HS-27A (cell line): ENCODE results near the gene MYOD1.

ENCODE experiments used
- DNase-seq: peaks from one replicate; pipeline ENCODE4 v3.0.0-alpha.2; 2012; ENCODE audit warnings: low read depth, missing footprints

The MYOD1 gene

DNA sequence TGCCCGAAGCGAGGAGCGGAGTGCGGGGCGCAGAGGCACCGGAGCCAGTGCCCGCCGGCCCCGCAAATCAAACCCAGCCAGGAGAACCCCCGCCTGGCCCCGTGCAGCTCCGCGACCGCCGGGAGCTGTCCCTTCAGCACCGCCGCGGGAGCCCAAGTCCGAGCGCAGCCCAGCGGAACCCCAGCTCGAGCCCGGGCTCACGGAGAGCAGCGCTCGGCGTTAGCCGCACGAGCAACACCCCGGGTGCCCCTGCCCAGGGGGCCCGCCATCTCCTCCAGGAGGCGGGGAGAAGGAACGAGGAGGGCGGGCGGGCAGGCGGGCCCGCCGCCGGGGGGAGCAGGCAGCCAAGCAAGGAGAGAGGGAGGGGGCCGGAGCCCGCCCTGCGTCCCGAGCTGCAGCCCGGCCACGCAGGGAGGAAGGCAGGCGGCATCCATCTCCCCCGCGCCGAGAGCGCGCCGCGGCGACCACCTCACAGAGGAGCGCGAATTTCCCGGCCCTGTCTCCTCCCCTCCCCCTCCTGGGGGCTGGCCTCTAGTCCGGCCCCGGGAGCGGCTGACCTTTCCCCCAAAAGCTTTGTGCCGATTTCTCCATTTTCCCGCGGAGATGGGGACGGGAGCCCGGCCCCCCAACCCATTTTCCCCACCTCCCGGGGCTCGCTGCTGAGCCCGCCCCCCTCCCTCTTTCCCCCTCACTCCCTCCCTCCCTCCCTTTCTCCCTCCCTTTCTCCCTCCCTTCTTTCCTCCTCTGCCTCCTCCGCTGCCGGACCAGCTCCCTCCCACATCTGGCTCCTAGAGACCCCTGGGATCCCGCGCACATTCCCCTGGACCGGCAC is 15.8 kb downstream of the MYOD1 start:
- no peak for DNase-seq

DNA sequence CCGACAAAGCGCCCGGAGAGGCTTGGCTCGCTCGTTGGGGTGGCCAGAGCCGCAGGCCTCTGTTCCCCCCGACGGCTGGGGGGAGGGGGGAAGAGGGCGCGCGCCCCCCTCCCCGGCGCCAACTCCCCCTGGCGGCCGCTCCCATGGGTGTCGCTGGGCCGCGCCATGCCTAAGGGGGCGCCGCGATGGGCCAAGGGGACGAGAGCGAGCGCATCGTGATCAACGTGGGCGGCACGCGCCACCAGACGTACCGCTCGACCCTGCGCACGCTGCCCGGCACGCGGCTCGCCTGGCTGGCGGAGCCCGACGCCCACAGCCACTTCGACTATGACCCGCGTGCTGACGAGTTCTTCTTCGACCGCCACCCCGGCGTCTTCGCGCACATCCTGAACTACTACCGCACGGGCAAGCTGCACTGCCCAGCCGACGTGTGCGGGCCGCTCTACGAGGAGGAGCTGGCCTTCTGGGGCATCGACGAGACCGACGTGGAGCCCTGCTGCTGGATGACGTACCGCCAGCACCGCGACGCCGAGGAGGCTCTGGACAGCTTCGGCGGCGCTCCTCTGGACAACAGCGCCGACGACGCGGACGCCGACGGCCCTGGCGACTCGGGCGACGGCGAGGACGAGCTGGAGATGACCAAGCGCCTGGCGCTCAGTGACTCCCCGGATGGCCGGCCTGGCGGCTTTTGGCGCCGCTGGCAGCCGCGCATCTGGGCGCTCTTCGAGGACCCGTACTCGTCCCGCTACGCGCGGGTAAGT is 16.6 kb downstream of the MYOD1 start:
- DNase-seq, result no peak

DNA sequence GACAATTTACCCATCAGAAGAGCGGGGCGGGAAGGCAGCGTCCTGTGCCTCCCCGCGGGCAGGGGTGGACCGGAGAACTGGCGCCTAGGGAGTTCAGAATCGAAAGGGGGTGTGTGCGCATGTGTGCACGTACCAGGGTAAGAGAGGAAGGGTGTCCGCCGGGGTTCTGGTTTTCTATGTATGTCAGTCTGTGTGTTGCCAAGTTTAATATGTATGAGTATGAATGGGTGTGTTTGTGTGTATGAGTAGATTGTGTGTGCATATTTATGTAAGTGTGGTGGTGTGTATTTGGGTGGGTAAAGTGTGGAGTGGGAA is 17.2 kb downstream of the MYOD1 start:
- DNase-seq, result no peak

DNA sequence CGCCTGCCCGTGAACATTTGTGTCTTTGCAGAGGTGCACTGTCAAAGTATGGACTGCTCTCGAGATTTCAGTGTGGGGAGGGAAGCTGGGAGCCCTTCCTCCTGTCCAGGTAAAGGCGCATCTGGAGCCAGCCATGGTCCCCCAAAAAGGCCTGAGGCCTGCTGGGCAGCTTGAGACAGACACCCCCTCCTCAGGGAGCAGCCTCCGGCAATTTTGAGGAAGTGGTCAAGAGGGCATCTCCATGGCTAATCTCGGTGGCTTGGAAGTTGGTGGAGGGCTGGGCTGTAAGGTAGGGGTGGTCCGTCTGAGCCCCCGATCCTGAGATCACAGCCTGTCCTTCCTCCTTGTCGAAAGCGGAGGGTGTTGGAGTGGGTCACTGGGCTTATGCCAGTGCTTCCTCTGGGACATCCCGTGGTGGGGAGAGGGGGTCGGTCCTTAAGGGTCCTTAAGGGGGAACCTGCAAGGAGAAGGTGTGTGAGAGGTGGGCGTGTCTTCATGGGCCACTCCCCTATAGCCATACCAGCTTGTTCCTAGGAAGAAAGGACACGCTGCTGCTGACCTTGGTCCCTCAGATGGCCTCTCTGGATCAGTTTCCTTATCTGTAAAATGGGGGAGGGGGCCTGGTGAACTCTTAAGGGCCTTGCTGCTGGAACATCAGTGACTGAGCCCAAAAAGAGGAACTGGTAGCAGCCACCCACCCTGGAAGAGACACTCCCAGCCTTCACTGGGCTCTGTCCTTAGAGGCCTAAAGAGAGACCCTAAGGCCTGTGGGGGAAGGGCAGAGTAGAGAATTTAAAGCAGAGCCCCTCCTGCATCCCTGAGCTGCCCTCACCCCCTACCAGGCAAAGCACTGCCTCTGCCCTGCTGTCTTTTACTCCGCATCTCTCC is 17.8 kb downstream of the MYOD1 start:
- no peak for DNase-seq

DNA sequence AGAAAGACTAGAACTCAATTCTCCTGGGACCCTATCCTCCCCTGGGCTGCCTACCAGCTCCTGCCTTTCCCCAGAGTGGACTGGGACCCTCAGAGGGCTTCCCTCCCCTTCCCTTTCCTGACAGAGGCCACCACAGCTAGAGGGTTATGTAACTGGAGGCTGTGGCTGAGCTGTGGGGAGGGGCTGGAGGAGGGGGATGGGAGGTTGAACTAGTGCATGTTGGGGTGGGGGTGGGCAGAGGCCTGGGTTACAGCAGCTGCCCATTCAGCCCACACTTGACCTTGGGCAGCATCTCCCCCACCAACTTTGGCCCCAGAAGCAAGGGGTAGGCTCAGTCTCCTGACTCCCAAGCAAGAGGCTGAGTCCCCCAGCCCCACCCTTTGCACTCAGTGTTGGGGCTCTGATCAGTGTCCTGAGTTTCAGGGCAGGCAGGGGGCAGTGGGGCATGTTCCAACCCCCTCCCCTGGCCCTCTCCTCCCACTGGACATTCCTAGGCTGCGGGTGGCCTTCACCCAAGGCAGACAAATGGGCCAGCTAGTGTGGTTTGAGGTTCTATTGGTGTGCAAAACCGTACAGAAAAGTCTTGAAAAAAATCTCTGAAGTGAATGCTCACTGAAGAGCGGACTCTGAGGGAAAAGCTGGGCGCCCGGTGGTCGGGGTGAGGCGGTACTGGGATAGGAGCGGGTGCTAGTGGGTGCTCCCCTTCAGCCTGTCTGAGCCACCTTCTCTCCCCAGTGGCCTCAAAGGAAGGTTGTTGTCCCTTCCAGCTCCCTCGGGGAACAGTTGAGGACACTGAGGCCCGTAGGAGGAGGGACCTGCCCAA is 19.0 kb downstream of the MYOD1 start:
- DNase-seq, result no peak

DNA sequence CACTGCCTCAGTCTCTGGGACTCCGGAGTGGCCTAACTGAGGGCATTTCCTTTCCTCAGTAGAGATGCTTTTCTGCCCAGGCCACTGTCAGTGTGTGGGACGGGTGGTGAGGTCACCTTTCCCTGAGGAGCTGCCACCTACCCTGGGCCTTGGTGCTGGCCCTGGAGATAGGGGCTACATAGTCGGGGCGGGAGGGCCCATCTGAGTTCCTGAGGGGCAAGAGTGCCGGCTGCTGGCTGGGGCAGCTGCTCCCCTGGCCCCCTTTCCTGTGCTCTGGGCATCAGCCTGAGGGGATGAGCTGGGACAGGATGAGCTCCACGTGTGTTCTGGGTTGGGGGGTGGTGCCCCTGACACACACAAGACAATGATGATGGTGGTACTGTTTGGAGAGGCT is 20.6 kb downstream of the MYOD1 start:
- no peak for DNase-seq

DNA sequence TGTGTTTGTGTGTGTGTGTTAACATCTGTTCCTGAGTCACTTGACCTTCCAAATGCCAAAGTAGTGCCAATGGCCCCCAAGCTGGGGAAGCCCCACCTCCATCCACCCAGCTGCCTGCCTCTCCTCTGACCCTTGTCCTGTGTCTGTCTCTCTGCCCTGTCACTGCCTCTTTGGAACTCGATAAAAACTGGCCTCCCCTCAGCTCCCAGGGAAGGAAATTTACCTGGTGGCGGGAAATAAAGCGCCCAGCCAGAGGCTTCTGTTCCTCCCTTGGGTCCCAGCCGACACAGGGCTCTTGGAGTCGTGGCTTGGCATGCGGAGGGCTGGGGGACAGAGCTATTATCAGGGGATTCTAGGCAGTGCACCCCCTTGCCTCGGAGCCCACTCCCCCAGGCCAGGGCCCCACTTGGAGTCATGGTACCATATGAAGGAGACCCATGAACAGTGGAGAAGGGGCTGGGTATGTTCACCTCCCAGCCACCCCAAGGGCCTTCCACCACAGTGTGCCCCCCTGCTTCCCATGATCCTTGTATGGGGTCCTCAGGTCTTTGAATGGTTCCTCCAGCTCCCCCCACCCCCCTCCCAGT is 21.4 kb downstream of the MYOD1 start:
- no peak for DNase-seq

DNA sequence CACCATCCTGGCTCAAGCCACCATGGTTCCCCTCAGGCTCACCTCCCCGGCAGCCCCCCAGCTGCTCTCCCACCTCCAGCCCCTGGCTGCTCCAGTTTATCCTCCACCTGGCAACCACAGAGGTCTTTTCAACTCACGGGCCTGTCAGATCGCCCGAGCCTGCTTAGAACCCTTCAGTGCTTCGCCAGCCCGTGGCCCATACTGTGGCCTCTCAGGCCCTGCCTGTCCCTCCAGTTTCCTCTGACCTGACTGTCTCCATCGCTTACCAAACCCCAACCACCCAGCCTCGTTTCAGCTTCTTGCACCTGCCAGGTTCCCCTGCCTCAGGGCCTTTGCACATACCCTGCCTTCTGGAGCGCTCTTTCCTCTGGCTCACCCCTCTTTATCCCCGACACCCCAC is 22.1 kb downstream of the MYOD1 start:
- DNase-seq, result no peak

DNA sequence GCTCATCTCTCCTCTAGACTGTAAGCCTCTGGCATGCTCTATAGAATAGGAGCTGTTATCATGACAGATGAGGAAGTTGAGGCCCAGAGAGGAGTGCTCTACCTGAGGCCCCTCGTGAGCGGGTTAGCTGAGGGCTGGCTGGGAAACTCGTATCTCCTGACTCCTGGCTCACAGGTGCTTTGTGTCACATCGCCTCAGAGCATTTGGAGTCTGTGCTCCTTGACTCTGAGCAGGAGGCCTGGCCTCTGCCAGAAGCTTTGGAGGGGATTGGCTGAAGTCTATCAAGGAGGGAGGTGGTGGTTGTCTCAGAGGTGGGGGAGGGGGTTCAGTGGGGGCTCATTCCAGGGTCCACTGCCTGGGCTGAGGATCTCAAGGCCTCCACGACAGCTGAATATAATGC is 22.6 kb downstream of the MYOD1 start:
- DNase-seq, result no peak

DNA sequence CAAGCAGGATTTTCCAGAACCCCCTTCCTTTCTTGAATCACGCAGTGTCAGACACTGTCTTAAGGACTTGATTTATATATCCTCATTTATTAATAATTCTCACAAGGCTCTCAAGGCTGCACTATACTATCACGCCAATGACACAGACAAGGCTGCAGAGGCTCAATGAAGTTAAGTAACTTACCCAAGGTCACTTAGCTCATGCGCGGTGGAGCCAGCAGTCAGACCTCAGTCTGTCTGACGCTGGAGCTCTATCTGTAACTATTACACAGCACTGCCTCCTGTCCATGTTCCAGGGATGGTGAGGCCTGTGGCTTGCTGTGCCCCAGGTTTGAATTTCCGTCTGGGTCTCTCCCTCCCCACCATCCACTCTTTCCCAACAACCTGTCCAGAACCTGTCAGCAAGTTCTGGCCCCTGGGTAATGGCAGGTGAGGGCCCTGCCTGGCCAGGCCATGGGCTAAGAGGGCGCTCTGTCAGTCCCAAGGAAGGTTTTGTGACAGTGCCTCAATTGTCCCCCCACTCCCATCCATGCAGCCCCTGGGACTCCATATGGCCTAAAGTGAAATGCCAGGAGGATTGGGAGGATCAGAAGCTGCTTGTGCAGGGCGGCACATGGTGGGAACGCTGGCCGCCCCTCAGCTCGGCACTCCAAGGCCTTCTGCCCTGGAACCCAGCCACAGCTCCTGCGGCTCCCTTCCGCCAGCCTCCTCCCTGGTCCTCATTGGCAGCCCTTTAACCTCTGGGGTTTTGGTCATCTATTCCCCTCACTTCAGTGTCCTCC is 23.8 kb downstream of the MYOD1 start:
- DNase-seq, result no peak

DNA sequence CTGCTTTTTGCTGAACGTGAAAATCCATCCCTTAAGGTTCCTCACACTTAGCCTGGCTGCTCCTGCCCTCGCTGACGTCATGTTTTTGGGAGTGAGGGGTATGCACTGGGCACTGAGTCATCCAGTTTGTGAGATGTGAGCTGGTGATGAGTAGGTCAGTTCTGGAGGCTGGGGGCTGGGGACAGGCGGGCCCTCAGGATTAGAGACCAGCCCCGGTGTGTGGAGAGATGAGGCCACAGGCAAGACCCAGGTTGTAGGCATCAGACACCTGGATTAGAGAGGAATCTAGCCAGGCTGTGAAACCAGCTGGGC is 24.4 kb downstream of the MYOD1 start:
- peak; percentile 50 for DNase-seq

DNA sequence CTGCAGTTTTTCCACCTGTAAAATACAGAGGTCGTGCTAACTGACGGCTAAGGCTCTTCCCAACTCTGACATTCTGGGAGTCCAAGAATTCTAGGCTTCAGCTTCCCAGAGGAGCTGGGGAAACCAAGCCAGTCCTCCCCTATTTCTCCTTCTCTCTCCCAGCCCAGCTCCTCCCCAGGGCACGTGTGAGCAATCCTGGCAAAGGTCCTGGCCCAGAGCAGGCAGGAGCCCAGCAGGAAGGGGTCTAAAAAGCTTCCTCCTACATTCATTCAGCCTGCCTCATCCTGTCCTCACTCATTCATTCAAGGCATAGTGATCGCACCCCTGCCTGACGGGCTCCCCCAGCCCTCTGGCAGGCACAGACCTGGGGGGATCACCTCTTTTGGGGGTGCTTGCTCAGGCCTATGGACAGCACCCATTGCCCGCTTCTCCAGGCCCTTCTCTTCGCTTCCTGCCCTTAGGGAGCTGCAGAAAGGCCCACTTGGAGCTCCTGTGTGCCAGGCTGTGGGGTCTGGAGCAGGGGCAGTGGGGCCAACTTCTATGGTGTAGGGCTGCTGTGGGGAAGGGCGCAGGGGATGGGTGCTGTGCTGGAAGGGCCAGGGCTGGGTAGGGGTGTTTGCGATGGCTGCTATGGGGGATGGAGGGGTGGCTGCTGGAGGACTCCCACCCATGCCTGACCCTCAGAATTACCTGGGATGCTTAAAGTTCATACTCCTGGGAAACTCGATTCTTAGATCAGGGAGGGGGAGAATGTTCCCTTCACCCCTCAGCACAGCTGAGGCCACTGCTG is 25.0 kb downstream of the MYOD1 start:
- no peak for DNase-seq

DNA sequence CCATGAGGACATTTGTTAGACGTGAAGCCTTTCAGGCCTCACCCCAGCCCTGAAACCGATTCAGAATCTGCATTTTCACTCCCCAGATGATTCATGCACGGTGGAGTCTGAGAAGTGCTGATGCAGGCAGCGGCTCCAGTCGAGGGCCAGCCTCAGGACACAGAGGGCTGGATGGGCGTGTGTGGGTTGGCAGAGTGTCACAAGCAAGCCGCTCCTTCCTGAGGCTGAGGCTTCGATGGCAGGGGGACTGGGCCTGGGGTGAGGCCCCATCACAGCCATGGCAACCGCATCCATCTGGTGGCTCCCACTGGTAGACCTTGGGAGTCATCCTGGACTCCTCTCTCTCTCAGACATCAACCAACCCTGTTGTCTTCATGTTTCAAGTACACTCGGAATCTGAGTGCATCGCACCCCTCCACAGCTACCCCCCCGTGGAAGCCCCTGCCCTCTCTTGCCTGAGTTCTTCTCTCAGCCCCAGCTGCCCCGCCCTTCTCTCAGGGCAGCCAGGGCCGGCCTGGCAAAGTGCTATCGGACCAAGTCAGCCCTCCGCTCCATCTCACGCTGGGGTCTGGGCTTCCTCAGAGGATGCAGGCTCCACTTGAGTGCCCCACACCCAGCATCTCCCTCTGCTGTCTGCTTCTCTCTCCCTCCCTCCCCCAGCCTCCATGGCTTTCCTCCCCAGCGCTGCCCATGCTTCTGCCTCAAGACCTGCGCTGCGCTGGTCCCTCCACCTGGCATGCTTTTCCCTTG is 25.8 kb downstream of the MYOD1 start:
- no peak for DNase-seq

DNA sequence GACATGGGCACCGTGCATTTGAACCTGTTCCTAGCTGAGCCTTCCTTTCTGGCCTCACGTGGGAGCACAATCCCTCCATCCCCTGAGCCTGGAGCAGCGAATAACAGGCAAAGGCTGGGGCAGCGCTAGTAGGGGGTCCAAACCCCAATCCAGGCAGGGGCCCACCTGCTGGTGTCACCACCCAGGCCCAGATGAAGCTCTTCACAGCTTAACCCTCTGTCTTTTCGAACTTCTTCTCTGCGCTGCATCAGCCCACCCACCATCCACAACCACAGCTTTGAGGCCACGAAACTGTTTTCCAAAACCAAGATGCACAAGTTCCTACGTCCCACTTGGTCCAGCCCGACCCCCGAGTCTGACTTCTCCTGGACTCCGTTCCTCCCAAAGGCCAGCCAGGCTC is 26.7 kb downstream of the MYOD1 start:
- DNase-seq, result no peak

DNA sequence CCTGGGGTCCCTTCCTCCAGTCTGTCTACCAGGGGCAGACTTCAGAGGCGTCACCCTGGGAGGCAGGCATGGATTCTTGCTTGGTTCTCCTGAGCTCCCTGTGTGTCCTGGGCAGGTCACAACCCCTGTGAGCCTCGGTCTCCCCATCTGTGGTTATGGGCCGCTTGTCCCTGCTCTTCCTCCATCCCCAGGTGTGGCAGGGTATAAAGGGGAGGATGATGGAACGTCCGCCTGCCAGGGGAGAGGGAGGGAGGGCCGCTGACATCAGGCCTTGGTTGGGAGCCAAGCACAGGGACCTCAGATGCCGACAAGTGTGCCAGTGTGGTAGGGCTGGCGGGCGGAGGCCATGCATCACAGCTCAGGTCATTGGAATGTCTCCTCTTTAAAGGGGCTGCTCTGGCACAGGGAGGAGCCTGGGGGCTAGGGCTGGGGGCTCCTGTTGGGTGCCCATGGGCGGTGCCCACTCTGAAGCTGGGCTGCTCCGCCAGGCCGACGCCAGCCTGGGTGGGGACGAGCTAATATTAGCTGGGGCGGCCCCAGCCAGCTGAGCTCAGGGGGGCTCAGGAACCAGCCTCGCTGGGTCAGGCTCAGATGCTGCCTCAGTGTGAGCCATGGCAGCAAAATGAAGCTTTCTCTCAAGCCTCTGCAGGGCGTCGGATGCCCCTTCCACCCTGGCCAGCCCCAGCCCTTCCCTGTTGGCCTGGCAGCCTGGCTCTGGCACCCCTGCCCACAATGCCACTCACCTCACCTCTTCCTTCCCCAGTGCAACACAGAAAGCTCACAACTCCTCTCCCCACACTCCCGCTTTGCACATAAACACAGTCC is 28.0 kb downstream of the MYOD1 start:
- DNase-seq, result no peak

DNA sequence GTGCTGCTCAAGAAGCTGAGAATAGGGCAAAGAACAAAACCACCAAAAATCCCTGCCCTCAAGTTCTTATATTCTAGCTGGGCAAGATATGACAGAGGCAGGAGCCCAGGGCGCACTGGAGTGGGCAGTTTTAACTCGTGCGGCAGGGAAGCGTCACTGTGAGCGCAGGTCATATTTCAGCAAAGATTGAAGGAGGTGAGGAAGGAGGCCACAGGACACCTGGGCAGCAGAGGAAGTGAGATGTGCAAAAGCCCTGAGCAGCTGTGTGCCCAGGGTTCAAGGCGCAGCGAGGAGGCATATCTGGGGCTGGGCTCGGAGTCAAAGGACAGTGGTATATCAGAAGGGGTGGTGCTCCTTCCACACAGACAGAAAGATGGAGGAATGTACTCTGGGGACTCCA is 28.7 kb downstream of the MYOD1 start:
- DNase-seq, result no peak

DNA sequence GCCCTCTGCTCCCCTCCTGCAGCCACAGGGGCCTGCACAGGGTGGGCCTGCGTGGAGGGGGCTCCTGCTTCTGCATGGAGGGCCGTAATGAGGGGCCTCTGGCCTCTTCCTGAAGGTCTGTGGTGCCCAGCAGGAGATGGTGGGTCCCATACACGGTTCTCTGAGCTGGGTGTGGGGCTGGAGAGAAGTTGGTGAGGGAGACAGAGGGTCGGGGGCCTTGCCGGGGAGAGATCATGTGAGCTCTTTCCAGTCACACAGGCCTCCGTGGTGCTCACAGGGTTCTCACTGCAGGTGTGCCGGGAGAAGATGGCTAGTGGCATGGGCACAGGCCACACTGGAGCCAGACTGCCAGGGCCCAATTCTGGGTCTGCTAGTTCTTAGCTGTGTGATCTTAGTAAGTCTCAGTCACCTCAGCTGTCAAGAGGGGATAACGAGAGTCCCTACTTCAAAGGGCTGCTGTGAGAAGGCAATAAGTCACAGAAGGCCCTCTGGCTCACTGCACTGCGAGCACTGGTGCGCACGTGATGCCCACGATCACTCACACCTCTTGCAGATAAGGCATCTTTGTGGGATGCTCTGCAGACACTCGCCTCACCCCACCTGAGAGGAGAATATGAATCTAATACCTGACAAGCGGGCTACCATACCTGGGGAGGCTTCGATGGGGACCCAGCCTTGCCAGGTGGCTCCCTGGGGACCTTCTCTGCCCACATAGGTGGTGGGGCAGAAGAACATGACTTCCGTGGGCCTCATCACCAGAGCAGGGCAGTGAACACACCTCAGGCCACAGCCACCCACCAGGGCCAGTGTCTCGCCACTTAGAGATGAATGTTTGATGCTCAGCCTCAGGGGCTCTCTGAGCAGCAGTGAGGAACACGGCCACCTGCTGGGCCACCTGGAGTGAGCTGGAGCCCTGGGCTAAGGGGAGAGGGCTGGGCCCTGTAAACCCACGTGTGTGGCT is 29.7 kb downstream of the MYOD1 start:
- no peak for DNase-seq
